NCI-H1694 (cell line): ENCODE data around the gene DYSF.

Source experiments
- DNase-seq: peaks from one replicate; lab custom pipeline; 2025; lab: John Stamatoyannopoulos, UW

DYSF gene

GRCh38 chr2:71552861-71553301 is 99.5 kb downstream of the DYSF start:
- DNase-seq: no peak

GRCh38 chr2:71554028-71554705 is 100.8 kb downstream of the DYSF start:
- DNase-seq: no peak

GRCh38 chr2:71554706-71555056 is 101.3 kb downstream of the DYSF start:
- no peak for DNase-seq

- DNase-seq: no peak
Measured at GRCh38 chr2:71555798-71556454, 102.6 kb downstream of the DYSF start.

GRCh38 chr2:71556692-71557250 is 103.4 kb downstream of the DYSF start:
- DNase-seq: no peak

GRCh38 chr2:71557321-71557720 is 104.0 kb downstream of the DYSF start:
- no peak for DNase-seq

GRCh38 chr2:71558300-71559051 is 105.1 kb downstream of the DYSF start:
- DNase-seq: no peak

GRCh38 chr2:71559080-71559827 is 105.9 kb downstream of the DYSF start:
- DNase-seq: no peak

GRCh38 chr2:71559828-71560637 is 106.7 kb downstream of the DYSF start:
- no peak for DNase-seq

GRCh38 chr2:71560638-71561011 is 107.3 kb downstream of the DYSF start:
- DNase-seq: peak; percentile 10

GRCh38 chr2:71561441-71562267 is 108.3 kb downstream of the DYSF start:
- peak; percentile 13 for DNase-seq

- DNase-seq: no peak
Measured at GRCh38 chr2:71562518-71562917, 109.2 kb downstream of the DYSF start.

GRCh38 chr2:71563872-71564271 is 110.5 kb downstream of the DYSF start:
- DNase-seq: no peak

- DNase-seq: no peak
Measured at GRCh38 chr2:71564361-71564760, 111.0 kb downstream of the DYSF start.

- no peak for DNase-seq
Measured at GRCh38 chr2:71564790-71565189, 111.4 kb downstream of the DYSF start.

GRCh38 chr2:71566372-71566771 is 113.0 kb downstream of the DYSF start:
- DNase-seq: no peak

- no peak for DNase-seq
Measured at GRCh38 chr2:71567625-71568024, 114.3 kb downstream of the DYSF start.

GRCh38 chr2:71568103-71568502 is 114.7 kb downstream of the DYSF start:
- DNase-seq: no peak

GRCh38 chr2:71570511-71570910 is 117.2 kb downstream of the DYSF start:
- no peak for DNase-seq

- no peak for DNase-seq
Measured at GRCh38 chr2:71570951-71571460, 117.6 kb downstream of the DYSF start.
